G401 (cell line): ENCODE measurements around the gene DHCR7. TPM values are rescaled to one million over a fixed set of nuclear protein-coding genes. Genes with fewer than 3 reads are reported as not detected.

ENCODE experiments used
- DNase-seq: peaks from one replicate; pipeline ENCODE4 v3.0.0-alpha.2; 2015; ENCODE audit warnings: low spot score
- in situ Hi-C: cut with HindIII; loops from 2 replicates; pipeline ENCODE4 v1.10.0; 2016; ENCODE audit warnings: low sequenced_read_pairs, mixed read lengths
- total RNA-seq: library from RNA; depleted of rRNA; stranded (reverse); fragments of >200 nt; shearing (Covaris generic); gene quantifications from 2 replicates; pipeline ENCODE4 v1.2.3, GENCODE V29; 2014; rRNA removed

Gene DHCR7, protein sequence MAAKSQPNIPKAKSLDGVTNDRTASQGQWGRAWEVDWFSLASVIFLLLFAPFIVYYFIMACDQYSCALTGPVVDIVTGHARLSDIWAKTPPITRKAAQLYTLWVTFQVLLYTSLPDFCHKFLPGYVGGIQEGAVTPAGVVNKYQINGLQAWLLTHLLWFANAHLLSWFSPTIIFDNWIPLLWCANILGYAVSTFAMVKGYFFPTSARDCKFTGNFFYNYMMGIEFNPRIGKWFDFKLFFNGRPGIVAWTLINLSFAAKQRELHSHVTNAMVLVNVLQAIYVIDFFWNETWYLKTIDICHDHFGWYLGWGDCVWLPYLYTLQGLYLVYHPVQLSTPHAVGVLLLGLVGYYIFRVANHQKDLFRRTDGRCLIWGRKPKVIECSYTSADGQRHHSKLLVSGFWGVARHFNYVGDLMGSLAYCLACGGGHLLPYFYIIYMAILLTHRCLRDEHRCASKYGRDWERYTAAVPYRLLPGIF
- total RNA-seq = 46.1 and 71.8 TPM in 2 replicates

DNA sequence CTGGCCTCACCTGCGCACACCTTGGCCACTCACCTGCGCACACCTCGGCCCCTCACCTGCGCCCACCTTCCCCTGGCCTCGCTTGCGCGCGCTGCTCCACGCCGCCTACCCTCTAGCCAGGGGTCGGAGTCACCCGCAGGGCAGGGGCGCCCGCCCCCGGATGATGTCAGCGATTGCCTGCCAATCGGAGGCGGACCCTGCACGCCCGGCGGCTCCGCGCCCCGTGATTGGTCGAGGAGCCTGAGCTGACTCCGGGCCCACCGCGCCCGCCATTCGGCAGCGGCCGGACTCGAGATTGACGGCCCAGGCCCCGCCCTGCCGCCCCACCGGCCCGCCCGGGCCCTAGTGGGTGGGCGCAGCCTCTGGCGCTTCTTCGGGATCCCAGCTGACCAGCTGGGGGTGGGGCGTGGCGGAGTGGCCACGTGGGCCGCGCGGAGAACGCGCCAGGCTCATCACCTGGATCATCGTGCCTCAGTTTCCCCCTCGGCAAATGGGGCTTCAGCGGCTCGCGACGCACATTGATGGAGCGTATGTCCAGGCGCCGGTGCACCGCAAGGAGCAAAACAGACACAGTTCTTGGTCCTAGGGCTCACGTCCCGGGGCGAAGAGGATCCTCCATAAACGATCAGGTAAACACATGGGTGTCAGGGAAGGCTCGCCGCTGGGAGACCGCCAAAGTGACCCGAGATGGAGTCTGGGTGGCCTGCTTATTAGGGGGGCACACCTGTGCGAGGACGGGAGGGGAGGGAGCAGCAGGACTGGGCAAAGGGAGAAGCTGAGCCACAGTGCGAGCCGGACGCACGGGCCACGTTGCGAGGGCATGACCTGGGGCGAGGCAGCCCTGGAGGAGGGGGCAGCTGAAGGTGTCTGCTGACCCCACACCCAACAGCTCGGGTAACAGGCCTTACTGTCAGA is at the start of gene DHCR7:
TSS of gene DHCR7 (minus strand) at position 137 of the 915 bp plus-strand sequence. CDS start 3,441 bp downstream, outside the sequence.
- peak; percentile 93 for DNase-seq
- in situ Hi-C loops = no loop called here

DNA sequence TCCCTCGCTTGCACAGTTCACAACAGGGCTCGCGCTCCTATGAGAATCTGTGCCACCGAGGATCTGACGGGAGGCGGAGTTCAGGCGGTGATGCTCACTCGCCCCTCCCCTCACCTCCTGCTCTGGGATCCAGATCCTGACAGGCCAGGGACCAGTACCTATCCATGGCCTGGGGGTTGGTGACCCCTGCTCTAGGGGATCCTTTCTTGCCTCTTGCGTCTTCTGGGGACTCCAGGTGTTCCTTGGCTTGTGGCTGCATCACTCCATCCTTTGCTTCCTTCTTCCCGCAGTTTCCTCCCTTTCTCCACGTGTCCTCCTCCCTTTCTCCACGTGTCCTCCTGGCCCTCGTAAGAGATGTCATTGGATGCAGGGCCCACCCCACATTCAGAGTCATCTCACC is 48.2 kb upstream of the DHCR7 start:
- in situ Hi-C loops = no loop called here
- no peak for DNase-seq

DNA sequence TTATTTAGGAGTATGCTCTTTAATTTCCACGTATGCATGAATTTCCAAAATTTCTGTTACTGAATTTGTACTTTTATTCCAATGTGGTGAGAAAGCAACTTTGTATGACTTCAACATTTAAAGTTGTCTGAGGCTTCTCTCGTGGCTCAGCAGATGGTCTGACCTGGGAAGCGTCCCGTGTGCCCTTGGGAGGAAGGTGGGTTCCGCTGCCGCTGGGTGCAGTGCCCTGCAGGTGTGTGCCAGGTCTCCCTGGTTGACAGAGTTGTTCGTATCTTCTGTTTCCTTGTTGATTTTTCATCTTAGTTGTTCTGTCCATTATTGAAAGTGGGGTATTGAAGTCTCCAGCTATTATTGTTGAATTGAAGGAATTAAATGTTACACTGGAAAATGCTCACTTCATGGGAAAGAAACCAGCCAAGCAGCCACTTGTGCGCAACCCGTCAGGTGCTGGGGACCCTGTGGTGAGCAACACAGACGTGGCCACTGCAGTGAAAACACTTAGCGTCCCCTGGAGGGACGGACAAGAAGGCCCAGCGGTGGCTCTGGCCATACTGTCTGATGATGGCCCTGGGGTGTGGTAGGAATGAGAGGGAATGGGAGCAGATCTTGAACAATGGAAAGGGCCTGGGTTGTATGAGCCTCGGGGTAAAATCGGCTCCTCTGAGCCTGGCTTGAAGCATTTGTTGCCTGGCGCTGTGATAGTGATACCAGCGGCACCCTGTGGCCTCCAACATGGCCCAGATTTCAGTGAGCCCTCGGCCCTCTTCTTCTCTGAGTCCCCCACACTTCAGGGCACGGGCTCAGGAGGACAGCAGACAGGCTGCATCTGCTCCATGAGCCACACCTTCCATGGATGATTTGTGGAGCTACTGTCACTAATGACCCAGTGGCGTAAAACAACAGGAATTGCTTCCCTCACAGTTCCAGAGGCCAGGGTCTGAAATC is 47.4 kb upstream of the DHCR7 start:
- no peak for DNase-seq
- in situ Hi-C loops = no loop called here

GRCh38 chr11:71491940-71492339 is 43.7 kb upstream of the DHCR7 start:
- in situ Hi-C loops = no loop called here
- DNase-seq = no peak

- in situ Hi-C loops = no loop called here
- no peak for DNase-seq
These were observed 43.3 kb upstream of the DHCR7 start for GRCh38 chr11:71491531-71491930.

DNA sequence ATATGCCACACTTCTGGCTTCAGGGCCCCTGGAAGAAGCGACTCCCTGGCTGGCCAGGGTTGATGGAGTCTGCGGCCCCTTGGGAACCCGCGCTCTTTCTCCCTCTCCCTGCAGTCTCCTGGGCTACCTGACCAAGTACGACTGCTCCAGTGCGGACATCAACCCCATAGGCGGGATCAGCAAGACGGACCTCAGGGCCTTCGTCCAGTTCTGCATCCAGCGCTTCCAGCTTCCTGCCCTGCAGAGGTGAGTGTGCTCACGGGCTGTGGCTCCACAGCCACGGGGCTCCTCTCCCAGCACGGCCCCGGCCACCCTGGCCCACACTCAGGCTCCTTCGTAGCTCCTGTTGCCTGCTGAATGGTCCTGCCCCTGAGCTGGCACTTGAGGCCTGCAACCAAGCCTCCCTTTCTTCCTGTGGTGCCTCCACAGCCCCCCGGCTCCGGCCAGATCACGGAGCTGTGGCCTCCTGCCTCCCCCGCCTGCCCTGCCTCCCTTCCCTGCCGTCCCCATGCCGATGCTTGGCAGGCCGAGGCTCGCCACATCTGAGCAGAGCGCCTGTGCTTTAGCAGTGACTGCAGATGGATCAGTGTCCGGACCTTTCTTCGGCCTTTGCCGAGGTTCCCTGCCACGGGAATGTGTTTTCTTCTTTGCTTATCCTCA is 42.7 kb upstream of the DHCR7 start:
- in situ Hi-C loops = no loop called here
- DNase-seq = no peak

- DNase-seq = no peak
- in situ Hi-C loops = no loop called here
These were observed 42.0 kb upstream of the DHCR7 start for GRCh38 chr11:71490044-71490730.

- in situ Hi-C loops = no loop called here
- no peak for DNase-seq
These were observed 41.3 kb upstream of the DHCR7 start for GRCh38 chr11:71489311-71490043.

DNA sequence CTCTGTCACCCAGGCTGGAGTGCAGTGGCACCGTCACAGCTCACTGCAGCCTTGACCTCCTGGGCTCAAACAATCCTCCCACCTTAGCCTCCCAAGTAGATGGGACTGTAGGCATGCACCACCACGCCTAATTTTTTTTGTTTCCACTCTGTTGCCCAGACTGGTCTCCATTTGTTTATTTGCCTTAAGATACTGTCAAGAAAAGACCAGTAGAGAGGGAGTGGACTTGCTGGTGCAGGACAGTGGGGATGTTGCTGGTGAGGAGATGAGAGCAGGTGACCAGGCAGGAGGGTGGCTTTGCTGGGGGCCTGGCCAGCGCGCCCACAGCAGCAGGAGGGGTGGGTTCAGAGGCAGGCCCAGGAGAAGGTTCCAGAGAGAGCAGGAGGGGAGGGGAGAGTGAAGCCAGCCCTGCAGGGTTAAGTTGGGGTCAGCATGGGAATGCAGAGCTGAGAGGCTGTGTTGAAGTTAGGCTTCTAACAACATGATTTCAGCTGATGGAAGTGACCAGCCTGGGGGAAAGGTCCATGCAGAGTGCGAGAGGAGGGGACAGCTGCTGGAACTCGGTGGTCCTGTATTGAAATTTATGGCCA is 40.6 kb upstream of the DHCR7 start:
- in situ Hi-C loops = no loop called here
- no peak for DNase-seq

DNA sequence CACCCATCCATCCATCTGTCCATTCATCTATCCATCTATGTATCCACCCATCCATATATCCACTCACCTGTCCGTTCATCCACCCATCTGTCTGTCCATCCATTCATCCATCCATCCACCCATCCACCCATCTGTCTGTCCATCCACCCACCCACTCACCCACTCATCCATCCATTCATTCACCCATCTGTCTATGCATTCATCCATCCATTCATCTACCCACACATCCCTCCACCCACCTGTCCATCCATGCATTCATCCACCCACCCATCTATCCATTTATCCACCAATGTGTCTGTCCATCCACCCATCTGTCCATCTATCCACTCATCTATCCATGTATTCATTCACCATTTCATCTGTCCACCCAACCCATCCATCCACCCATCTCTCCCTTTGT is 38.1 kb upstream of the DHCR7 start:
- no peak for DNase-seq
- in situ Hi-C loops = no loop called here

GRCh38 chr11:71485466-71485865 is 37.3 kb upstream of the DHCR7 start:
- DNase-seq = no peak
- in situ Hi-C loops = no loop called here

DNA sequence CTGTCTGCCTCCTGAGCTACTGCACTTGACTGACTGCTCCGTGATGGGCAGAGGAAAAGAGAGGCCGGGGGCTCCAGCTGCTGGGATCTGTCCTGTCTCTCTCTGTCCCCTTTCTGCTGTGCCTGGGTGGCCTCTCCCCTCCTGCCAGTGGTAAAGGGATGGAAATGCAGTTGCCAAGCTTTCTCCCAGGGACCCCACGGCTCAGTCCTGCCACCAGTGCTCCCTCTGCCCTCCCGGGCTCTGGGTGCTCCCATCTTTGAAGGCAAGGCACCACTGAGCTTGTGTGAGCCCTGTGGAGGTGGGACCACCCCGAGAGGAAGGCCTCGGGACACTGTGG is 36.8 kb upstream of the DHCR7 start:
- no peak for DNase-seq
- in situ Hi-C loops = no loop called here

GRCh38 chr11:71484248-71485062 is 36.3 kb upstream of the DHCR7 start:
- in situ Hi-C loops = no loop called here
- no peak for DNase-seq

- DNase-seq = no peak
- in situ Hi-C loops = no loop called here
These were observed 35.5 kb upstream of the DHCR7 start for GRCh38 chr11:71483692-71484091.

- DNase-seq = no peak
- in situ Hi-C loops = no loop called here
These were observed 34.7 kb upstream of the DHCR7 start for GRCh38 chr11:71482746-71483364.

- DNase-seq = no peak
- in situ Hi-C loops = no loop called here
These were observed 34.0 kb upstream of the DHCR7 start for GRCh38 chr11:71482216-71482615.
